T-helper 2 cell treated with Interferon-gamma antibody and Interleukin-4, amounts not matched to agents 5 μg/mL and 100 μg/mL, for 36 hours (primary cell): ENCODE data around the gene PTBP1.
A peak's percentile ranks its signal among the peaks of the same experiment; 100 is the strongest.

Experiments used
- DNase-seq: peaks from one replicate; pipeline ENCODE4 v3.0.0; 2021; ENCODE audit warnings: low spot score
- H3K27ac Mint-ChIP-seq: one replicate; pipeline ENCODE4 v1.8.0; 2021; ENCODE audit warnings: mild to moderate bottlenecking, mixed read lengths
- H3K27me3 Mint-ChIP-seq: one replicate; pipeline ENCODE4 v1.8.0; 2021; ENCODE audit warnings: low read depth, mixed read lengths
- H3K36me3 Mint-ChIP-seq: one replicate; pipeline ENCODE4 v1.8.0; 2021; ENCODE audit warnings: low read depth, mixed read lengths
- H3K4me1 Mint-ChIP-seq: one replicate; pipeline ENCODE4 v1.8.0; 2021; ENCODE audit warnings: low read depth, mixed read lengths
- H3K4me3 Mint-ChIP-seq: one replicate; pipeline ENCODE4 v1.8.0; 2022; ENCODE audit warnings: mild to moderate bottlenecking, moderate library complexity, mixed read lengths
- H3K9me3 Mint-ChIP-seq: one replicate; pipeline ENCODE4 v1.8.0; 2021; ENCODE audit warnings: mixed read lengths

The PTBP1 gene

GRCh38 chr19:797528-798414 is 519 bp downstream of the PTBP1 start:
- peaks cover 35% of the 10 kb centered on the region for H3K36me3 Mint-ChIP-seq
- DNase-seq: peak; percentile 92
- H3K4me3 Mint-ChIP-seq: peak overlapping the region; percentile 93
- no peaks in the 10 kb centered on the region for H3K27me3 Mint-ChIP-seq
- H3K4me1 Mint-ChIP-seq: peaks cover 24% of the 10 kb centered on the region
- no peaks in the 10 kb centered on the region for H3K9me3 Mint-ChIP-seq
- H3K27ac Mint-ChIP-seq: peak overlapping the region; percentile 89

- H3K4me1 Mint-ChIP-seq: peaks cover 25% of the 10 kb centered on the region
- H3K36me3 Mint-ChIP-seq: peaks cover 38% of the 10 kb centered on the region
- peak overlapping the region; percentile 89 for H3K27ac Mint-ChIP-seq
- H3K4me3 Mint-ChIP-seq: peak overlapping the region; percentile 93
- no peaks in the 10 kb centered on the region for H3K27me3 Mint-ChIP-seq
- no peaks in the 10 kb centered on the region for H3K9me3 Mint-ChIP-seq
- DNase-seq: no peak
Observed at GRCh38 chr19:798415-799075, 1.3 kb downstream of the PTBP1 start.

- H3K4me3 Mint-ChIP-seq: peak overlapping the region; percentile 93
- no peak for DNase-seq
- H3K9me3 Mint-ChIP-seq: no peaks in the 10 kb centered on the region
- H3K4me1 Mint-ChIP-seq: peaks cover 25% of the 10 kb centered on the region
- H3K27me3 Mint-ChIP-seq: no peaks in the 10 kb centered on the region
- H3K36me3 Mint-ChIP-seq: peaks cover 42% of the 10 kb centered on the region
- H3K27ac Mint-ChIP-seq: peak overlapping the region; percentile 77
Observed at GRCh38 chr19:799076-799881, 2.0 kb downstream of the PTBP1 start.

- peaks cover 25% of the 10 kb centered on the region for H3K4me1 Mint-ChIP-seq
- peaks cover 46% of the 10 kb centered on the region for H3K36me3 Mint-ChIP-seq
- peak overlapping the region; percentile 93 for H3K4me3 Mint-ChIP-seq
- no peaks in the 10 kb centered on the region for H3K27me3 Mint-ChIP-seq
- no peaks in the 10 kb centered on the region for H3K9me3 Mint-ChIP-seq
- no peak for DNase-seq
- peak overlapping the region; percentile 56 for H3K27ac Mint-ChIP-seq
Observed at GRCh38 chr19:800360-801029, 3.2 kb downstream of the PTBP1 start.

- H3K4me3 Mint-ChIP-seq: peak overlapping the region; percentile 71
- H3K4me1 Mint-ChIP-seq: peaks cover 25% of the 10 kb centered on the region
- H3K9me3 Mint-ChIP-seq: no peaks in the 10 kb centered on the region
- no peak overlapping the region for H3K27ac Mint-ChIP-seq
- DNase-seq: no peak
- peaks cover 47% of the 10 kb centered on the region for H3K36me3 Mint-ChIP-seq
- no peaks in the 10 kb centered on the region for H3K27me3 Mint-ChIP-seq
Observed at GRCh38 chr19:801030-801860, 4.0 kb downstream of the PTBP1 start.

- Mint-ChIP-seq H3K27ac (no peak overlapping the region), H3K4me1 (peaks cover 21% of the 10 kb centered on the region), H3K9me3 (no peaks in the 10 kb centered on the region), H3K36me3 (peaks cover 51% of the 10 kb centered on the region), H3K4me3 (peak overlapping the region; percentile 32), H3K27me3 (no peaks in the 10 kb centered on the region)
- no peak for DNase-seq
Observed at GRCh38 chr19:801861-802497, 4.7 kb downstream of the PTBP1 start.

- Mint-ChIP-seq H3K27me3 (no peaks in the 10 kb centered on the region), H3K27ac (peak overlapping the region; percentile 20), H3K4me1 (peaks cover 24% of the 10 kb centered on the region), H3K36me3 (peaks cover 57% of the 10 kb centered on the region), H3K9me3 (no peaks in the 10 kb centered on the region), H3K4me3 (peak overlapping the region; percentile 59)
- DNase-seq: no peak
Observed at GRCh38 chr19:802498-803098, 5.3 kb downstream of the PTBP1 start.

- Mint-ChIP-seq H3K27me3 (no peaks in the 10 kb centered on the region), H3K9me3 (no peaks in the 10 kb centered on the region), H3K4me1 (peaks cover 25% of the 10 kb centered on the region), H3K36me3 (peaks cover 63% of the 10 kb centered on the region), H3K27ac (no peak overlapping the region), H3K4me3 (no peak overlapping the region)
- DNase-seq: no peak
Observed at GRCh38 chr19:803099-803561, 5.9 kb downstream of the PTBP1 start.

- DNase-seq: no peak
- Mint-ChIP-seq H3K9me3 (no peaks in the 10 kb centered on the region), H3K4me3 (no peak overlapping the region), H3K4me1 (peaks cover 25% of the 10 kb centered on the region), H3K36me3 (peaks cover 58% of the 10 kb centered on the region), H3K27me3 (no peaks in the 10 kb centered on the region), H3K27ac (no peak overlapping the region)
Observed at GRCh38 chr19:803686-804418, 6.6 kb downstream of the PTBP1 start.

GRCh38 chr19:804419-805165 is 7.3 kb downstream of the PTBP1 start:
- no peak for DNase-seq
- no peak overlapping the region for H3K27ac Mint-ChIP-seq
- peaks cover 55% of the 10 kb centered on the region for H3K36me3 Mint-ChIP-seq
- no peaks in the 10 kb centered on the region for H3K27me3 Mint-ChIP-seq
- no peak overlapping the region for H3K4me3 Mint-ChIP-seq
- H3K9me3 Mint-ChIP-seq: no peaks in the 10 kb centered on the region
- peaks cover 21% of the 10 kb centered on the region for H3K4me1 Mint-ChIP-seq

GRCh38 chr19:805166-805551 is 7.9 kb downstream of the PTBP1 start:
- no peaks in the 10 kb centered on the region for H3K9me3 Mint-ChIP-seq
- H3K27ac Mint-ChIP-seq: no peak overlapping the region
- H3K36me3 Mint-ChIP-seq: peaks cover 56% of the 10 kb centered on the region
- no peak for DNase-seq
- no peak overlapping the region for H3K4me3 Mint-ChIP-seq
- peaks cover 18% of the 10 kb centered on the region for H3K4me1 Mint-ChIP-seq
- H3K27me3 Mint-ChIP-seq: no peaks in the 10 kb centered on the region
